Right hindlimb (tissue), 1 donor: Measurements from ENCODE around the gene STARD8.
"Not testable (repeated sequence)": the region's sequence is repeated elsewhere in the genome, so short reads cannot be mapped to it uniquely, and the experiment has no call there.

ENCODE experiments used
- DNase-seq: peaks from one replicate; pipeline ENCODE4 v3.0.0-alpha.2; 2018

STARD8 gene

DNA sequence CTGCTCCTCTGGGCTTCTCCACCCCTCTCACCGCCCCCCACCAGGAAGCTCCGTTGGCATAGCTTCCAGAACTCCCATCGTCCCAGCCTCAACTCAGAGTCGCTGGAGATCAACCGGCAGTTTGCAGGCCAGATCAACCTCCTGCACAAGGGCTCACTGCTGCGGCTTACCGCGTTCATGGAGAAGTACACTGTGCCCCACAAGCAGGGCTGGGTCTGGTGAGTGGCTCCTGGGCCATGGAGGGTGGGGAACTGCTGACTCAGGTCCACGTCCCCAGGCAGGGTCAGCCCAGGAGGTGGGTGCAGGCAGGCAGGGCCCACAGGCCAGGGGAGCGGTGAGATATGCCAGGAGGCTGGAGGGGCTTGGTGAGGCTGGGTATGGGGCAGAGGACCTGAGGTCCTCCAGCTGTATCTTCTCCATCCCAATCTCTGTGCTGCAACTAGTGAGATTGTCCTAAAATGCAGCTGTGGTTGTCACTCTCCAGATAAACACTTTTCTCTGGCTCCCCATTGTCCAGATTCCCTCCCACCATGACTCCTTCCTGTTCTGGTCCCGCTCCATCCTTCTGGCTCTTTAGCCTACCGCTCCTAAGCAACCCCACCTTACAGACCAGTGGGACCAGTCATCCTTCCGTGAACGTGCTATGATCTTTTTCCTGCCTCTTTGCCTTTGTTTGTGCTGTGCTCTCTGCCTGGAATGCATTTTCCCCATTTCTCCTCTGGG is 71.9 kb downstream of the STARD8 start:
- no peak for DNase-seq

DNA sequence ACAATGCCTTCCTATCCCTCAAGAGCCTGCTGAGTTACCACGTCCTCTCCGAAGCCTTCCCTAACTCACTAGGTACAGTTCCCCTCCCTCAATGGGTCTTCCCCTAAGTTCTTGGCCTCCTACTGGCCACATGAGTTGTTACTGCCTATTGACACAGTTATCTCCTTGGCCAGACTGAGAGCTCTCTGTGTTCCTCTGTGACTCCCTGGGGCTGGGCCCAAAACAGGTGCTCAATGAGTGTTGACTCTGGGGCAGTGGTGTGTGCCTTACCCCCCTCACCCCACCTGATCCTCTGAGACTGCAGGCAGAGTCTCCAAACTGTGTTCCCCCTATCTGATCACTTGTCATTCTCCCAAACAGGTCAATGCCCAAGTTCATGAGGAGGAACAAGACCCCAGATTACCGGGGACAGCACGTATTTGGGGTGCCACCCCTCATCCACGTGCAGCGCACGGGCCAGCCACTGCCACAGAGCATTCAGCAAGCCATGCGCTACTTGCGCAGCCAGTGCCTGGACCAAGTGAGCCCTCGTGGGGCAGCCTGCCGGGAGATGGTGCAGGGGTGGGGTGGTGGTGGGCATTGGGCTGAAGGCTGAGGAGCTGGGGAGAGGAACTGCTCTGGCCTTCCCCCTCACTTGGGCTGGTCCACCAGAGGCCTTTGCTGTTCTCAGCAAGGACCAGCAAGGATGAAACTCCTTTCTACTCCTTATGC is 72.6 kb downstream of the STARD8 start:
- DNase-seq, result no peak

DNA sequence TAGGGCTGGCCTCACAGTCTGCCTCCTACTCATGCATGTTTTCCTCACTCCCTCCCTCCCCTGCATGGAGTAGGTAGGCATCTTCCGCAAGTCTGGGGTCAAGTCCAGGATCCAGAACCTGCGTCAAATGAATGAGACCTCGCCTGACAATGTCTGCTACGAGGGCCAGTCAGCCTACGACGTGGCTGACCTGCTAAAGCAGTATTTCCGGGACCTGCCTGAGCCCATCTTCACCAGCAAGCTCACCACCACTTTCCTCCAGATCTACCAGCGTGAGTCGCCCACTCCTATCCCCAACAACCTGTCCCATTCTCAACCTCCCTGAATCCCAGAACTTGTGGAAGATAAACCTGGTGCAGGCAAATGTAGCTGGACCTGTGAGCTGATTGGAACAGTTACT is 73.4 kb downstream of the STARD8 start:
- DNase-seq, result no peak

DNA sequence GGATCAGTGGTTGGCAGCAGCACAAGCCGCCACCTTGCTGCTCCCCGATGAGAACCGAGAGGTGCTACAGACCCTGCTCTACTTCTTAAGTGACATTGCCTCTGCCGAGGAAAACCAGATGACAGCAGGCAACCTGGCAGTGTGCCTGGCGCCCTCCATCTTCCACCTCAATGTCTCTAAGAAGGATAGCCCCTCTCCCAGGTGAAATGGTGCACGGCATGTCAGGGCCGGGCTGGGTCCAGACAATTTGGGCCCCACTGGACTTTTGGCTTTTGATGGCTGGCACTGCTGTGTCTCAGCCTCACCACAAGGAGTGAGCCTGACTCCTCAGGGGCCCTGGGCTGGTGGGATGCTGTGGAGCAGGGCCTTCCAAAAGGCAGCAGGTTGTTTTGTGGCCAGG is 74.1 kb downstream of the STARD8 start:
- DNase-seq, result no peak

DNA sequence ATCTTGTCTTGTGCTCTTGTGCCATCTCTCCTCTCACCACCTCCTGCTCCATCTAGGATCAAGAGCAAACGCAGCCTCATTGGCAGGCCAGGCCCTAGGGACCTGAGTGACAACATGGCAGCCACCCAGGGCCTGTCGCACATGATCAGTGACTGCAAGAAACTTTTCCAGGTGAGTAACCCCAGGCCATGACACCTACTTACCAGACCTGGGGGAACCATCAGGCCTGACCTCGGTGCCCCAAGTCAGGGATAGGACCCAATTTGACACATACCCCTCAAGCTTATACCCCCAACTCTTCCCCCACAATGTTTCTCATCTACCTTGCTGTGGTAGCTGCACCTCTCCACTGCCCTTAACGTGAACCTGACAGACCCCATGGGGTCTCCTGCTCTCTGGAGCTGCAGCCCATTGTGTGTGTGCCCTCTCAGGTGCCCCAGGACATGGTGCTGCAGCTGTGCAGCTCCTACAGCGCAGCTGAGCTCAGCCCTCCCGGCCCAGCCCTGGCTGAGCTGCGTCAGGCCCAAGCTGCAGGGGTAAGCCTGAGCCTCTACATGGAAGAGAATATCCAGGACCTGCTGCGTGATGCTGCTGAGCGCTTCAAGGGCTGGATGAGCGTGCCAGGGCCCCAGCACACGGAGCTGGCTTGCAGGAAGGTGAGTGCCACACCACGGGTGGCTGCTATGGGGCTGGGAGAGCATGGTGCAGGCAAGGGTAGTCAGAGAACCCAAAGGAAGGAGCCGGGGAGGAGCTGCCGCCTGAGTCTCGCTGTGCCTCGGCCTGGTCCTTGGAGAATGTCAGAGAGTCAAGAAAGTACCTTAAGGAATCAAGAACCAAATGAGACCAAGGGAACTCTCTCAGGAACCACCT is 74.8 kb downstream of the STARD8 start:
- no peak for DNase-seq

DNA sequence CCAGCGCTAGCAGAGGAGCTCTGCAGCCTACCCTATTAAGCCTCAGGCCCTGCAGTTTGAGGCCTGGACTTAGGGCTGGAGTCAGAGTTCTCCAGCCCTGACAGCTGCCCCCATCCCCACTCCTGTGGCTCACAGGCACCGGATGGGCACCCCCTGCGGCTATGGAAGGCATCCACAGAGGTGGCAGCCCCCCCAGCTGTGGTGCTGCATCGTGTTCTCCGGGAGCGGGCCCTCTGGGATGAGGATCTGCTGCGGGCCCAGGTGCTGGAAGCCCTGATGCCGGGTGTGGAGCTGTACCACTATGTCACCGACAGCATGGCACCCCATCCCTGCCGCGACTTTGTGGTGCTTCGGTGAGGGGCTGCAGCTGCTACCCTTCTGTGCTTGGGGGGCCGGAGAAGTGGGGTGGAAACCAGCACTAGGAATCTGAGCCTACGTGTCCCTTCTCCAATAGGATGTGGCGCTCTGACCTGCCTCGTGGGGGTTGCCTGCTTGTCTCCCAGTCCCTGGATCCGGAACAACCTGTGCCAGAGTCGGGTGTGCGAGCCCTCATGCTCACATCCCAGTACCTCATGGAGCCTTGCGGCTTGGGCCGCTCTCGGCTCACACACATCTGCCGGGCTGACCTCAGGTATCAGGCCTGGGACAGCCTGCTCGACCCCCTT is 76.2 kb downstream of the STARD8 start:
- no peak for DNase-seq

DNA sequence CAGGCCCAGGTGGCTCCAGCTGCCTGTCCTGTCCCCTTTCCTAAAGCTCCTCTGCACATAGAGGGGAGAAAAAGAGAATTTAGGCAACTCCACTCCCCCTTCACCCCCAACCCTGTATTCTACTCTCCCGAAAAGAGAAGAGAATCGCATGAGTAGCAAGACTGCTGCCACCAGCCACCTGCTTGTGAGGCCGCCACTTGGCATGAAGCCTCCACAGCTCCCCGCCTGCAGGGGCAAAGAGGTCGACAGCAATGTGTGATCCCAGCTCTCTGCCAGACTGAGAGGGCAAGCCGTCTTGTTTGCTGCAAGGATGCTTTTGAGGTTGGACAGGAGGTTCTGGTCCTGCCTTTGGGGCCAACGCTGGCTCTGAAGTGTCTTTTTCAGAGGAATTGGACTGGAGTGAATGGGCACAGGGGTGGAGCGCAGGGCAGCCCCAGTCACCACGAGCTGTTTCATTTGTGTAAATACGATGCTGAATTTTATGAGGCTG is 77.1 kb downstream of the STARD8 start:
- DNase-seq, result no peak

DNA sequence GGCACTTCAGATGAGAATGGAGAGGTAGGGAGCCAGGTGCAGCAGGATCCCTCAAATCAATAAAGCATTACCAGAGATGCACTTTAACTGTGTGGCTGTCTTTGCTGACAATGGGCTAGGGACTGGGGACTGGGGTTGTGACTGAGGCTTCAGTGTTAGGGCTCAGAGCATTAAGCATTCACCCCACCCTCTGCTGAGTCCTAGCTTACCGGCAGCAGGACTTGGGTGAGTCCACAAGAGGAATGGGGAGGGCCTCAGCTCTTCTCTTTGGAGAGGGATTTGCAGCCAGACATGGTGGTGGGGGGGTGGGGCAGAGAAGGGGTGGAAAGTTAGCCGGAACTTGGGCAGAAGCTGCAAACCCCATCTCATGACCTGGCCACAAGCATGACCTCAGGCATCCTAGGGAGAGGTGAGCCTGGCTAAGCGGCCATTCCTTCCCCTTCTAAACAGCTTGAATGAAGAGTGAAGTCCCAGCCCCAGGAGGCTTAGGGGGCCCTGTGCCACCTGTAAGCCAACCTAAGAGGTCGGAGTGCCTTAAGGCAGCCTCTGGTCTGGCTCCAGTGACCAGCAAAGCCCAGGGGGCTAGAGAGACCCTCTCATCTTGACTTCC is 78.4 kb downstream of the STARD8 start:
- no peak for DNase-seq

DNA sequence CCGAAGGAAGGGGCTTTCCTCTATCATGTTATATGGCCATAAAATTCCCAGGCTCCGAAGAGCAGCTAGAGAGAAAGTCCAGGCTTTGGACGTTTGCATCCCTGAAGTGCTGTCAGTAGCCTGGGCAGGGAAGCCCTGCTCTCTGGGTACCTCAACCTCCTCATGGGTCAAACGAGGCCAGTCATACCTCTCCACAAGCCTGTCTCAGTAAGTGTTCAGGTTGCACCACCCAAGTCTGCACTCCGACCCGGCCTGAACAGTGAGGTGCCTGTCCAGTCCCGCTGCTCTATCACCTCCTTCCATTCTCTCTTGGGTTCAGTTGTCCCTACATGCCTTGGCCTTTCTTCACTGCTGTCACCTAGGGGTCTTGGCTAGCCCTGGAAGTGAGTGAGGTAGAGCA is 78.9 kb downstream of the STARD8 start:
- DNase-seq, result no peak

DNA sequence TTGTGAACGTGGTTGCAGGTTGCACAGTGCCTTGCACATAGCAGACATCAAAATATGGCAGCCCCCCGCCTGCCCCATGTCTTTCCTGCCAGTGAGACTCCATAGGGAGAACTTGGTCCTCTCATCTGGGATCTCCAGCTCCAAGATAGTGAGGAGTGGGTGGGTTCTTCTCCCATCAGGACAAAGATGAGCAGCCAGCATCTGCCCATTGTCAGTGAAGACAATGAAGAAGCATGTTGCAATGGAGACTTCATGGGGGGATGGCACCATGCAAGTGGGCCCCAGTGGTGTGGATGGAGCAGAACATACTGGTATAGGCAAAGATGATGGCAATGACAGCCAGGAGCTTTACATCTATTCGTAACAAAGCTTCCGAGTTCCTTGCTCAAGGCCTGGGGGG is 80.2 kb downstream of the STARD8 start:
- no peak for DNase-seq

DNA sequence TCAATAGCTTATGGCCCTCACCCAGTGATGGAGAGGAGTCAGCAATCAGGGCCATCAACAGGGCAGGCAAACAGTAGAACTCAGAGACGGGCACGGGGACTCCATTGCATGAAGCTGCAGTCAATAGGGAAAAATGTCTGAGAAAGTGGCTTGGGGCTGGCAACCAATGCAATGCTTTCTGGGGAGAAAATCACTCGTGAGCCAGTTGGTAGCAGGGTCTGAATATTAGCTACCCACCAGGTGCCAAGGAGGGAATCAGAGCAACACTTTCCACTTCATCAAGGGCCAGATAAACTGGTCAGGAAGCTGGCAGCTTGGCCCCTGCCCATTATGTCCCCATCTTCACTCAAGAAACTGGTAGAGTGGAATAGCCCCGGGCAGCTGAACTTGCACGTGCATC is 80.7 kb downstream of the STARD8 start:
- no peak for DNase-seq

DNA sequence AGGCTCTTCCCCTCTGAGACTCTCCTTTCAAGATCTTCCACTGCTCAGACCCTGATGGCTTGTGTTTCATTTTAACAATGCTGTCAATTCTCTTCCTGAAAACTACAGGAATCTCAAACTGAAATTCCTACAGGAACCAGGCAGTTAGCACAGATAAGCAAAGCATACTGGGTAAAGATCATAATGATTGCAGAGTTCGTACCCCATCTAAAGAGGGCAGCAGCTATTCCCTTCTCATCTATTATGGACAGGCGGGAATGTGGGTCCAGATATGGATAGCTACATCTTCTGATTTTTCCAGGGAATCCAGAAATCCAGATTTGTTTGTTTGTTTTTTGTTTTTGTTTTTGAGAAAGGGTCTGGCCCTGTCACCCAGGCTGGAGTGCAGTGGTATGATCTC is 83.8 kb downstream of the STARD8 start:
- no peak for DNase-seq

DNA sequence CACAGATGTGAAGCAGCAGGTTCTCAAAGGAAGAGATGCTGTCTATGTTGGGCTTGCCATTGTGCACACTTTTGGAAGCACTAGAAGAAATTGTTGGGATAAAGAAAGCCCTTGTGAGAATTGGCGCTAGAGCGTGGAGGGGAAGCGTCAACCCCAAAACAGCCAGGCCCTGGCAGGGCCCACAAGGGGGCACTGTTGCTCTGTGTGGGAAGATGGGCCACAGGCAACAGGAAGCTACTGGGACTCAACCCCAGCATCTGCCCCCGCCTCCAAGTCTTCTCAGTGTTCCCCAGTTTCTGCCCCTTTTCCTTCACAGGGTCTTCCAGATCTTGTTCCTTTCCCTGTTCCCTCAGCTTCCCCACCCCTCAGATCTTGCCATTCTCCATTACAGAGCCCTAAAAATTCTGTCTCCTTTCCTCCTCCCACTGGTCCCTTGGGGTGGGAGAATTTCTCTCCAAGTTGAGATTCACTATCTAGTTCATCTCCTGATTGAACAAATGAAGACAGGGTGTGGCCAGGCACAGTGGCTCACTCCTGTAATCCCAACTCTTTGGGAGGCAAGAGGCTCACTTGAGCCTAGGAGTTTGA is 85.5 kb downstream of the STARD8 start:
- DNase-seq, result peak; percentile 51

DNA sequence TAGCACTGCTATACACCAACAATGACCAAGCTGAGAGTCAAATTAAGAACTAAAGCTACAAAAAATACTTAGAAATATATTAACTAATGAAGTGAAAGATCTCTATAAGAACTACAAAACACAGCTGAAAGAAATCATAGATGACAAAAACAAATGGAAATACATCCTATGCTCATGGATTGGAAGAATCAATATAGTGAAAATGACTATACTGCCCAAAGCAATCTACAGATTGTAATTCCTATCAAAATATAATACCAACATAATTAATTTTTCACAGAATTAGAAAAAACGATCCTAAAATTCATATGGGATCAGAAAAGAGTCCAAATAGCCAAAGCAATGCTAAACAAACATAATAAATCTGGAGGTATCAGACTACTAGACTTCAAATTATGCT is 87.8 kb downstream of the STARD8 start:
- no peak for DNase-seq

DNA sequence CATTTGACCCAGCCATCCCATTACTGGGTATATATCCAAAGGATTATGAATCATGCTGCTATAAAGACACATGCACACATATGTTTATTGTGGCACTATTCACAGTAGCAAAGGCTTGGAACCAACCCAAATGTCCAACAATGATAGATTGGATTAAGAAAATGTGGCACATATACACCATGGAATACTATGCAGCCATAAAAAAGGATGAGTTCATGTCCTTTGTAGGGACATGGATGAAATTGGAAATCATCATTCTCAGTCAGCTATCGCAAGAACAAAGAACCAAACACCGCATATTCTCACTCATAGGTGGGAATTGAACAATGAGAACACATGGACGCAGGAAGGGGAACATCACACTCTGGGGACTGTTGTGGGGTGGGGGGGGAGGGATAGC is 94.4 kb downstream of the STARD8 start:
- not testable (repeated sequence) for DNase-seq

DNA sequence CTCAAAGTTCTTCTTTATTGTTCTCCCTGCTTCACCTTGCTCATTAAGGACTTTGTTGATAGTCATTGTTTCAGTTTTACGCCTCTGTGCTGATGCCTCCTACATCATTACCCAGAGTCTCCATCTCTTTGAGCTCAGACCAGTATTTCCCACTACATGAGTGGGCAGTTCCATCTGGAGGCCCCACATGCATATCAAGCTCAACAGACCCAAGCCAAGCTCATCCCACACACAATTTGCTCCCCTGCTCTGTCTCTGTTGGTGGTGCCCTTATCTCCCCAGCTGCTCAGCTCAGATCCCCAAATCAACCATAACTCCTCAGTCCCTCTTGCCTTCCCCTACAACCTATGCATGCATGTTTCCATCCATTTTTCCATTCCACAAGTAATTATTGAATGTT is 96.3 kb downstream of the STARD8 start:
- no peak for DNase-seq

DNA sequence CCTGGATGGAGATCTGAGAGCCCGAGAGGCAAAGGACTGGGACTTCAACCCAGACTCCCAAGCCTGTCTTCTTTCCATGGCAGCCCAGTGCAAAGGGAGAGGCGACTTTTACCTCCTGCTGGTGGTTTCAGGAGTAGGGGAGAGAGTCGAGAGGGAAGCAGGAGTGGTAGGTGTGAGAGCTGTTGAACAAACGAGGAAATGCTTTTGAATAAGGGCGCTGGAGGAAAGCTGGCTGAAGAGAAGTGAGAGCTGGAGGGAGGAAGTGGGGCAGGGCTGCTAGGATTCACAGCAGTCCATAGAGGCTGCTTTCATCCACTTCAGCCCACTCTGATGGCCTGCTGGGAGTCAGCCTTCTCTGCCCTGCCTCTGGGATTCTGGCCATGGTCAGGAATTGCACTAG is 99.5 kb downstream of the STARD8 start:
- DNase-seq, result no peak

DNA sequence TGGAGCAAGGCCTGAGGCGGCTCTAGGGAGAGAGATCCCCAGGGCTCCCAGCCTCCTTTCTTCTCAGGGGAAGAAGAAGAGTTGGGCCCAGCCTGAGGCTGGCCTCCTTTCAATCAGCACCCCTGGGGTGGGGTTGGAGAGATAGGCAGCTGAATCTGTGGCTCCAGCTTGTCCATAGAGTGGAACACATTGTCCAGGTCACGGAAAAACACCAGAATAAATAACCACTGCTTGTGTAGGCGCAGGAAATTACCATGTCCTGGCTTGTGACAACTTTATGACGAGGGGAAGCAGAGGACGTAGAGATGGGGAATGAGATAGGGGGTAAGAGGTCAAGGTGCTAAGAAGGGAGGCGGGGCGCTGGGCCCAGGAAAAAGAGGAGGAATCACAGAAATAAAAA is 100.6 kb downstream of the STARD8 start:
- no peak for DNase-seq

DNA sequence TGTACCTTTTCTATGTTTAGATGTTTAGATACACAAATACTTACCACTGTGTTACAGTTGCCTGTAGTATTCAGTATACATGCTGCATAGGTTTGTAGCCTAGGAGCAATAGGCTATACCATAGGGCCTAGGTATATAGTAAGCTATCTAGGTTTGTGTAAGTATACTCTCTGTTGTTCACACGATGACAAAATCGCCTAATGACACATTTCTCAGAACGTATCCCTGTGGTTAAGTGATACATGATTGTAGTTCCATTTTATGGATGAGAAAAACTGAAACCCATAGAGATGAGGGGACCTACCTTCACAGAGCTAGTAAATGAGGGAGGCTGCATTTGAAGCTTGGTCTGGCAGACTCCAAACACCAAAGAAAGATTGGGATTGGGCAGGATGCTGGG is 102.0 kb downstream of the STARD8 start:
- no peak for DNase-seq

DNA sequence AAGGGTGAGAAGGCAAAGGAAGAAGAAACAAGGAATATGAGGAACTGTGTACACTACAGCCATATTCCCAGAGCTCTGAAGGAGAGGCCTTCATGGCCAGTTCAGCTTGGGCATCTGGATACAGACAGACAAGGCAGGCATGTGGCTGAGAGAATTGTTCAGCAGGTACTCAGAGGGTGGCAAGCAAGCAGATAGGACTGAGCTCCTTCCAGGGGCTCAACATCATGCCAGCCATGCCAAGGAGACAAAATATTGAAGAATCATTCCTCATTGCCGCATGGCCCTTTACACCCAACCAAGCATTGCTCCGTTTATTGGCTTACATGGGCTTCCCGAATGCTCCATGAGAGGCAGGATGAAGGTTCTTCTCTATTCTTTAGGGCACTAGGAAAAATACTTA is 102.8 kb downstream of the STARD8 start:
- no peak for DNase-seq

DNA sequence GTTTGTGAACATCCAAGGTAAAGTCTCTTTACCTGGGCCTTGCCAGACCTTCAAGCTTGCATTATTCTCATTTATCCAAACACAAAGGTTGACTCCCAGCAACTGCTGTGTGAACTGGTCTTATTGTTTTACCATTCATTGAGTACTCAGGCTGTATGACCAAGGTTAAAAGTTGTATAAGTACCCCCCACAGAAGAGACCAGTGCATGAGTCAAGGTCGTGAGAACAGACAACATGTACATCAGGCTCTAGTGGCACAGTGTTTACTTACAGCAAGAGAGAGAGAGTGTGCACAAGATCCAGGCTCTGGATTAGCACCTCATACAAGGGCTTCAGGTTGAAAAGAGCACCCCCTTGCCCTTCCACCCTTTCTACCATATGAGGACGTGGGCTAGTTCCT is 103.9 kb downstream of the STARD8 start:
- DNase-seq, result no peak

DNA sequence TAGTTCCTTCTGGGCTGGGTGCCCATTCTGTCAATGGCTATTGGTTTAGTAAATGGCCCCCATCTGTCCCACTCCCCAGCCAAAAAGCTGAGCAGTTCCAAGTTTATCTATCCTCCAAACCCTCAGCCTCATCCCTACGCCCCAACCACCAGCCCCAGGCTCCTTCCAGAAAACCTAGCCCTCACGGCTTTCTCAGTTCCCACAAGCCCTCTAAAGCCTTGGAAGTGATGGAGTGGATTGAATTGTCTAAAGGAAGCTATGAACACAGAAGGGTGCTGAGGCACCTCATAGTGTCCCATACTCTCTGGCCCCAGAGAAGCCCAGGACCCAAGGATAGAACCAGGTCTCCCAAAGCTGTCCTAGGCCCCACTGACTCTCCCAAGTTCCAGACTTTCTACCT is 105.8 kb downstream of the STARD8 start:
- no peak for DNase-seq
